Measurements from ENCODE around the gene TRUB2. TPM values are rescaled to one million over a fixed set of nuclear protein-coding genes. Genes with fewer than 3 reads are reported as not detected.

Gene TRUB2
- total RNA-seq, 1 experiment from 2014 or later = 22.5 TPM

DNA sequence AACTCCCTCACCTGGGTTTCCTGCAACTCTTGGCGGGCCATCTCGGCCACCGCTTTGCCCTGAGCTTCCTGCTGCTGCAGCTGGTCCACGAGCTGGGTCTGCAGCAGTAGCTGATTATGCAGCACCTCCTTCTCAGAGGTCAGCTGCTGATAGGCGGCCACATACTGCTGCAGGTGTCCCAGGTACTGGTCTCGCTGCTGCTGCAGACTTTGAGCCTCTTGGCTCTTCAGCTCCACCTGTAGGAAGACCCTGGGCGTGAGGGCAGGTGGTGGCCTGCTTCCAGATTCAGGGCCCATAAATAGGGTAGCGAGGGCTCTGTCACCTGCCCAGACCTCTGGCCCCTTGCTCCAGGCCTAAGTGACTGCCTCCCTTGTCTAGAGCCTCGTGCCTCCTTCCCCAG lies 63.1 kb downstream of the TRUB2 start:
- DNase-seq (ENCODE audit: low read depth, low spot score) = no peak
- CTCF ChIA-PET = interaction anchor here (0.6 kb wide), 2 partner anchors 78 to 667 kb away, joined by 4 to 5 read pairs; no protein-coding TSS in a partner anchor

DNA sequence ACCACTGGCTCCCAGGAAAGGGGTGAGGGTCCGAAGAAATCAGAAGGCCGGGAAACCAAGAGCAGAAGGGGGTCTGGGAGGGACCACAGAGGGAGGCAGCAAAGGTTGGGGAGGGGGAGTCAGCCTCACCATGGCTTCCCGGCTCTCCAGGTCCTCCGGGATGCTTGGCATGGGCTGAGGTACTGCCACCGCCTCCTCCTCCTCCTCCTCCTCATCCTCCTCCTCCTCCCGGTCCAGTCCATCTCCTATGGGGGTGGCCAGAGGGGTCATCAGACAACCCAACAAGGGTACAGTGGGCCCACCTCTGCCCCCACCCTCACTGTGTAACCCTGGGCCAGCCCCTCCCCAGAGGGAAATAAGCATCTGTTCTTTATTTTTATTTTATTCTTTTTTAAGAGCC lies 63.9 kb downstream of the TRUB2 start:
- Histone ChIP-seq H3K27me3 (ENCODE audit: control insufficient read depth, insufficient read depth, low read length) (no peaks in the 10 kb centered on the region), H3K4me1 (ENCODE audit: control insufficient read depth, insufficient read depth, low read length) (no peaks in the 10 kb centered on the region), H3K9me3 (ENCODE audit: control insufficient read depth, insufficient read depth, low read depth, low read length) (no peaks in the 10 kb centered on the region), H3K27ac (ENCODE audit: low read length) (no peak overlapping the region), H3K4me3 (ENCODE audit: low read depth in 2 of 2, low read length in 2 of 2) (no peak overlapping the region), H3K36me3 (ENCODE audit: control insufficient read depth, insufficient read depth, low read length) (no peaks in the 10 kb centered on the region)
- in situ Hi-C loops (cut with HindIII; ENCODE audit: low pct_unique_long_range_greater_than_20kb, low sequenced_read_pairs) = no loop called here
- ATAC-seq (no peak), DNase-seq (ENCODE audit: low read depth, low spot score) (no peak)
- CTCF ChIA-PET = no interaction called here
- POLR2A ChIA-PET = no interaction called here
- BruUV-seq (replicated peaks) = no TSS peak
- intact Hi-C loops (cut with micrococcal nuclease; ENCODE audit: unreplicated experiment) = no loop called here
- TF ChIP-seq TCF7L2 (IDR thresholded peaks at IDR 0.05; ENCODE audit: low read depth, low read length) (no peak), POLR2AphosphoS5 (IDR thresholded peaks at IDR 0.05; ENCODE audit: low read depth, low read length) (no peak), SIN3A (IDR thresholded peaks at IDR 0.05; ENCODE audit: borderline replicate concordance, insufficient read depth, low read depth, low read length) (no peak)
- TF ChIP-seq, protein P1, sequence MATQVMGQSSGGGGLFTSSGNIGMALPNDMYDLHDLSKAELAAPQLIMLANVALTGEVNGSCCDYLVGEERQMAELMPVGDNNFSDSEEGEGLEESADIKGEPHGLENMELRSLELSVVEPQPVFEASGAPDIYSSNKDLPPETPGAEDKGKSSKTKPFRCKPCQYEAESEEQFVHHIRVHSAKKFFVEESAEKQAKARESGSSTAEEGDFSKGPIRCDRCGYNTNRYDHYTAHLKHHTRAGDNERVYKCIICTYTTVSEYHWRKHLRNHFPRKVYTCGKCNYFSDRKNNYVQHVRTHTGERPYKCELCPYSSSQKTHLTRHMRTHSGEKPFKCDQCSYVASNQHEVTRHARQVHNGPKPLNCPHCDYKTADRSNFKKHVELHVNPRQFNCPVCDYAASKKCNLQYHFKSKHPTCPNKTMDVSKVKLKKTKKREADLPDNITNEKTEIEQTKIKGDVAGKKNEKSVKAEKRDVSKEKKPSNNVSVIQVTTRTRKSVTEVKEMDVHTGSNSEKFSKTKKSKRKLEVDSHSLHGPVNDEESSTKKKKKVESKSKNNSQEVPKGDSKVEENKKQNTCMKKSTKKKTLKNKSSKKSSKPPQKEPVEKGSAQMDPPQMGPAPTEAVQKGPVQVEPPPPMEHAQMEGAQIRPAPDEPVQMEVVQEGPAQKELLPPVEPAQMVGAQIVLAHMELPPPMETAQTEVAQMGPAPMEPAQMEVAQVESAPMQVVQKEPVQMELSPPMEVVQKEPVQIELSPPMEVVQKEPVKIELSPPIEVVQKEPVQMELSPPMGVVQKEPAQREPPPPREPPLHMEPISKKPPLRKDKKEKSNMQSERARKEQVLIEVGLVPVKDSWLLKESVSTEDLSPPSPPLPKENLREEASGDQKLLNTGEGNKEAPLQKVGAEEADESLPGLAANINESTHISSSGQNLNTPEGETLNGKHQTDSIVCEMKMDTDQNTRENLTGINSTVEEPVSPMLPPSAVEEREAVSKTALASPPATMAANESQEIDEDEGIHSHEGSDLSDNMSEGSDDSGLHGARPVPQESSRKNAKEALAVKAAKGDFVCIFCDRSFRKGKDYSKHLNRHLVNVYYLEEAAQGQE (IDR thresholded peaks at IDR 0.05; ENCODE audit: insufficient read depth in 1 of 2, low read depth in 2 of 2, low read length in 1 of 2) = no peak
- TF ChIP-seq, protein P2, sequence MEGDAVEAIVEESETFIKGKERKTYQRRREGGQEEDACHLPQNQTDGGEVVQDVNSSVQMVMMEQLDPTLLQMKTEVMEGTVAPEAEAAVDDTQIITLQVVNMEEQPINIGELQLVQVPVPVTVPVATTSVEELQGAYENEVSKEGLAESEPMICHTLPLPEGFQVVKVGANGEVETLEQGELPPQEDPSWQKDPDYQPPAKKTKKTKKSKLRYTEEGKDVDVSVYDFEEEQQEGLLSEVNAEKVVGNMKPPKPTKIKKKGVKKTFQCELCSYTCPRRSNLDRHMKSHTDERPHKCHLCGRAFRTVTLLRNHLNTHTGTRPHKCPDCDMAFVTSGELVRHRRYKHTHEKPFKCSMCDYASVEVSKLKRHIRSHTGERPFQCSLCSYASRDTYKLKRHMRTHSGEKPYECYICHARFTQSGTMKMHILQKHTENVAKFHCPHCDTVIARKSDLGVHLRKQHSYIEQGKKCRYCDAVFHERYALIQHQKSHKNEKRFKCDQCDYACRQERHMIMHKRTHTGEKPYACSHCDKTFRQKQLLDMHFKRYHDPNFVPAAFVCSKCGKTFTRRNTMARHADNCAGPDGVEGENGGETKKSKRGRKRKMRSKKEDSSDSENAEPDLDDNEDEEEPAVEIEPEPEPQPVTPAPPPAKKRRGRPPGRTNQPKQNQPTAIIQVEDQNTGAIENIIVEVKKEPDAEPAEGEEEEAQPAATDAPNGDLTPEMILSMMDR (IDR thresholded peaks at IDR 0.05) = no peak

More for the DNA sequence above, 63.1 kb downstream of the TRUB2 start:
- no peaks in the 10 kb centered on the region for H3K27me3 ChIP-seq (ENCODE audit: control insufficient read depth, insufficient read depth, low read length)
- H3K4me1 ChIP-seq (ENCODE audit: control insufficient read depth, insufficient read depth, low read length) = no peaks in the 10 kb centered on the region
- H3K4me3 ChIP-seq (ENCODE audit: low read depth in 2 of 2, low read length in 2 of 2) = no peak overlapping the region
- H3K36me3 ChIP-seq (ENCODE audit: control insufficient read depth, insufficient read depth, low read length) = no peaks in the 10 kb centered on the region
- no TSS peak for BruUV-seq (replicated peaks)
- no peaks in the 10 kb centered on the region for H3K9me3 ChIP-seq (ENCODE audit: control insufficient read depth, insufficient read depth, low read depth, low read length)
- TF ChIP-seq POLR2AphosphoS5 (IDR thresholded peaks at IDR 0.05; ENCODE audit: low read depth, low read length) (no peak), SIN3A (IDR thresholded peaks at IDR 0.05; ENCODE audit: borderline replicate concordance, insufficient read depth, low read depth, low read length) (no peak), TCF7L2 (IDR thresholded peaks at IDR 0.05; ENCODE audit: low read depth, low read length) (no peak)
- TF ChIP-seq, protein P1 (IDR thresholded peaks at IDR 0.05; ENCODE audit: insufficient read depth in 1 of 2, low read depth in 2 of 2, low read length in 1 of 2) = no peak
- TF ChIP-seq, protein P2 (IDR thresholded peaks at IDR 0.05) = no peak; the same call in 1 of the 2 replicates
- H3K27ac ChIP-seq (ENCODE audit: low read length) = no peak overlapping the region
- intact Hi-C loops (cut with micrococcal nuclease; ENCODE audit: unreplicated experiment) = no loop called here
- POLR2A ChIA-PET = interaction anchor here (0.6 kb wide), 1 partner anchor 47 kb away, joined by 3 read pairs; no protein-coding TSS in a partner anchor
- in situ Hi-C loops (cut with HindIII; ENCODE audit: low pct_unique_long_range_greater_than_20kb, low sequenced_read_pairs) = no loop called here
- no peak for ATAC-seq

Data from Panc1 (cell line).